Skin of body (tissue), 2 donors: ENCODE measurements around the gene INSIG1. TPM values are rescaled to one million over a fixed set of nuclear protein-coding genes. Genes with fewer than 3 reads are reported as not detected.

ENCODE experiments used
- DNase-seq: peaks from one replicate; lab custom pipeline; 2025; lab: John Stamatoyannopoulos, UW
- total RNA-seq: library from RNA; depleted of rRNA; stranded (reverse); fragments of >200 nt; gene quantifications from one replicate; pipeline ENCODE4 v1.2.3, GENCODE V29; 2014

INSIG1 gene
- total RNA-seq, 1 donor from 2014 or later = 105 TPM

DNA sequence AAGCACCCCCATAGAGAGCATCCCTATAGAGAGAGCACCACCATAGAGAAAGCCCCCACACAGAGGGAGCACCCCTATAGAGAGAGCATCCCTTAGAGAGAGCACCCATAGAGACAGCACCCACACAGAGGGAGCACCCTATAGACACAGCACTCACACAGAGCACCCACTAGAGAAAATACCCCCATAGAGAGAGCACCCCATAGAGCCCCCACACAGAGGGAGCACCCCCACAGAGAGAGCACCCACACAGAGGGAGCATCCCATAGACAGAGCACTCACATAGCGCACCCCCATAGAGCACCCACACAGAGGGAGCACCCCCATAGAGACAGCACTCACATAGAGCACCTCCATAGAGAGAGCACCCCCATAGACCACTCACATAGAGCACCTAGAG lies 48.6 kb downstream of the INSIG1 start:
- DNase-seq = no peak

DNA sequence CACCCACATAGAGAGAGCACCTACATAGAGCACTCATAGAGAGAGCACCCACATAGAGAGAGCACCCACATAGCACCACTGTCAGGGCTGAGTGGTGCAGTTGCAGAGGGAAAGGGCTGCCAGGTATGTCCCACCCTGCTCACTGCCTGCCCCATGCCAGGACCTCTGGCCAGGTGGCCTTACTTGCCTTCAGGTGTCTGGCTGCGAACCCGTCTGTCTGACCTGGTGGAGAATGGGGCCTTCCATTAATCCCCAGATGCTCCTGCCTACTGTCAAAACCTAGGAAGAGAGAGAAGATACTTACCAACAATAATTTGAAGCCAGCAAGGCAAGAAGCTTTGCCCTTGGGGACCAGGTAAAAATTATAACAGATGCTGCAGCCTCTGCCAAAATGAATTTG lies 51.1 kb downstream of the INSIG1 start:
- DNase-seq = no peak

DNA sequence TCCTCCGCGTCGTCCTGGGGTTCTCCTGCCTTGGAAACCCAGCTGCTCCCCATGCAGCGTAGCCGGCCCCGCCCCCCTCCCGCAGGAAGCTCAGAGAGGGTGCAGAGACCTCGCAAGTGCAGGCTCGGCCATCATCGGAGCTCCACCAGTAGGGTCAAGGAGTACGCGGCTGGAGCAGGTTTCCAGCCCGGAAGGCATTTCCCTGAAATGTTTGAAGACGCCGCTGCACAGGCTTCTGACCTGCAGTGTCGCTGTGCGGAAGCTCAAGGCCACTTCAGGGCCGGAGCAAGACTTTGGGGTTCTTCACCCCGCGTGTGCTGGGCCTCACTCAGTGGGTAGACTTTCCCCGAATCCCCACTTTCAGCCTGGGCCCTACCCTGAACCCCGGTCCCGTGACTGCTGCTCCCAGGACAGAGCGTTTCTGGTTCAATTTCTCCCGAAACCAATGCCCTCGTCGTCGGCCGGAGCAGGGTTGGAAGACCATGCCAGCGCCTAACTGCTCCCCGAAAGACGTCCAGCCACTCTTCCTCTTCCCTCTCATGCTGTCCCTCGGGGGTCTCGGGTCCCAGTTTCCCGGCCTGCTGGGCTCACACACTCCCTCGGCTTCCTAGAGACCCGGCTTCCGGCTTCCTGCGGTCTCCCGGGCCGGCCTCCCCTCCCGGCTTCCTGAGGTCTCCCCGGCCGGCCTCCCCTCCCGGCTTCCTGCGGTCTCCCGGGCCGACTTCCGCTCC lies 52.1 kb downstream of the INSIG1 start:
- no peak for DNase-seq

GRCh38 chr7:155351120-155351870 lies 53.6 kb downstream of the INSIG1 start:
- DNase-seq = no peak

DNA sequence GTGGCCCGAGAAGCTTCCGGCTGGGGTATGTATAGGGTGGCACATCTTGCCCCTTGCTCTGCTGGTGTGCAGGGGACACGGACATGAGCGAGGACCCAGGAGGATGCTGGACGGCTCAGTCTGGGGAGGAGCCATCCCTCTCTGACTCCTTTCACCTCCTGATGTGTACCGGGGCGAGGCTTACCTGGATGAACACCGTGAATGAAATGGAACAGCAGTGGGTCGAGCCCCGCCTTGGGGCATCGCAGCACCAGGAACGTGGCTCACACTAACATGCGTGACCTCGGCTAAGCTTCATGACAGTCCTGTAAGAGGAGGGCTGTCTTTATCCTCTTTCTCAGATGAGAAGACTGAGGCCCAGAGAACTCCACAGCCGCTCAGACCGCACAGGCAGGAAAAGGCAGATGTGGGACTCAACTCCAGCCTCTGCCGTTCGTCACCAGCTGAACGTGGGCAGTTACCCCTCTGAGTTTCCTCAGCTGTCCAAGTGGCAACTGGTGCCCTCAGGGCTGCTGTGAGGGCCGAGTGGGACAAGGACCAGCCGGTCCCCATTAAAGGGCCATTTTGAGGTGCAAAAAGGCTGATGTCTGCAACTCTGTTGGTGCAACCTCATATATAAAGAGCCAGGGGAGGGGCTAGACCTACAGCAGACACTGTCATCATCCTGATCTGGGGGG lies 54.5 kb downstream of the INSIG1 start:
- no peak for DNase-seq

GRCh38 chr7:155352753-155353115 lies 55.1 kb downstream of the INSIG1 start:
- no peak for DNase-seq

DNA sequence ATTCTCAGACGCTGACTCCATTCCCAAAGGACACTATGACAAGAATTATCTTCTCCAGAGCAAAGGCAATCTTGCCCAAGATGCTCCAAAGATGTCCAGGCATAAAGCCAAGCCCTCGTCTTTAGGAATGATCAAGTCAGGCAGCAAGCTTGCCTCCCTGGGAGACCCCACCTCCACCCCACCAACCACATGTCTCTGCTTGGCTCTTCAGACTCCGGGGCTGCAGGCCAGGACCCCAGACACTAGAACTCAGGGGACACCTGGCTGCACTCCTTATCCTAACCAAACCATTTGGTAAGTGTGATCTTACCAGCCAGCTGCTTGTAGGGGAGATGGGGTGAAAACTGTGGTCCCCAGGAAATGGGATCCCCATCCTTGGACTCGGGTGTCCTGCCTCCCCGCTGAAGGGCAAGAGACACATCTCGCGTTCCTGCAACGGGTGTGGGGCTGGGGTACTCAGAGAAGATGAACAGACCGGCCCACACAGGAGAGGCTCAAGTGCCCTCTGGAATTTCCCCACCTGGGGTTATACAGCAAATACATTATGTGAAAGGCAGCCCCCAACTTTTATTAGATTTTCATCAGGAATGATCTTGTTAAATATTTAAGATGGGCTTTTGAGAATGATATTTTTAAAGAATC lies 55.7 kb downstream of the INSIG1 start:
- DNase-seq = no peak

DNA sequence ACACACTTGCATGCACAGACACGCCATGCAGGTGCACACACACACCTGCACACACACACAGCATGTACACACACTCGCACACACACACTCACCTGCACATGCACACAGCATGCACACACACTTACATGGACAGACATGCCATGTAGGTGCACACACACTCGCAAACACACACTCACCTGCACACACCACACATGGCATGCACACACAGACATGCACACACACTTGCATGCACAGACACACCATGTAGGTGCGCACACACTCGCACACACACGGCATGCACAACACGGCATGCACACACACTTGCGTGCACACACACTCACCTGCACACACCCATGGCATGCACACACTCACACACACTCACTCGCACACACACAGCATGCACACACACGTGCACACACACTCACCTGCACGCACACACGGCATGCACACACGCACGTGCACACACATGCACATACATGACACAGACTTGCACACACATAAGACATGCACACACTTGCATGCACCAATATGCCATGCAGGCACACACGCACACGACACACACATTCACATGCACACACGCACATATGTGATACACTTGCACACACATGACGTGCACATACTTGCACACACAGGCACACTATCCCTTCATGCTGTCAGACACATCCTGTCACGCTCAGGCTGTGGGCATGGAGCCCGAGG lies 56.8 kb downstream of the INSIG1 start:
- DNase-seq = no peak

- no peak for DNase-seq
Observed at GRCh38 chr7:155355176-155355575, 57.5 kb downstream of the INSIG1 start.

GRCh38 chr7:155355745-155356144 lies 58.1 kb downstream of the INSIG1 start:
- no peak for DNase-seq

DNA sequence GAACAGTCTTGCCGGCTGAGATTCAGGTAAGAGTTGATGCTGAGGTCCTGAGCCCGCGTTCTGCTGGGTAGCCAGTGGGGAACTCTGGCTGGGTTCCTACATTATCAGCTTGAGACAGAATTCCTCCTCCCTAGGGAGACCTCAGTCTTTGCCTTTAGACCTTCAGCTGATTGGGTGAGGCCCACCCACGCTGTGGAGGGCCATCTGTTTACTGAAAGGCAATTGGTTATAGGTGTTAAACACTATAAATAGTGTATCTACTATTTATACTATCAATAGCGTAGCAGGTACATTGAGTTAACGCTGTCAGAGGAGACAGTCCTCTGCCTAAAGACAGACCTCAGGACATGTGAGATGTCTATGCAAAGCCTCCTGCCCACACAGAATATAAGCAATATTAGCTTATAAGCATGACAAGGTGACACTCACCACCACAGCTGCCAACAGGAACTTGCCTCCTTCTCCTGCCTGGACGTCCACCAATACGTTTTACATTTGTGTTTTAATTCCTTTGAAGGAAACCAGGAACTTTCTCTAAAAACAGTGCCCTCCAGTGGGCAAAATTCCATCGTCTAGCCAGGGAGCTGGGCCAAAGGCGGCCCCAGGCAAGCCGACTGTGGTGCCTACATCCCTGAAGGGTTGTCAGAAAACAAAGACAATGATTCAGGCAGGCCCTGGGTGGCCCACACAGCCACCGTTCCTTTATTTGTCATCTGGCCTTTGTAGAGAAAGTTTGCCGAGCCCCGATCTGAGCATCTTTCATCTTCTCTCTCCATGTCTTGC lies 58.8 kb downstream of the INSIG1 start:
- no peak for DNase-seq

DNA sequence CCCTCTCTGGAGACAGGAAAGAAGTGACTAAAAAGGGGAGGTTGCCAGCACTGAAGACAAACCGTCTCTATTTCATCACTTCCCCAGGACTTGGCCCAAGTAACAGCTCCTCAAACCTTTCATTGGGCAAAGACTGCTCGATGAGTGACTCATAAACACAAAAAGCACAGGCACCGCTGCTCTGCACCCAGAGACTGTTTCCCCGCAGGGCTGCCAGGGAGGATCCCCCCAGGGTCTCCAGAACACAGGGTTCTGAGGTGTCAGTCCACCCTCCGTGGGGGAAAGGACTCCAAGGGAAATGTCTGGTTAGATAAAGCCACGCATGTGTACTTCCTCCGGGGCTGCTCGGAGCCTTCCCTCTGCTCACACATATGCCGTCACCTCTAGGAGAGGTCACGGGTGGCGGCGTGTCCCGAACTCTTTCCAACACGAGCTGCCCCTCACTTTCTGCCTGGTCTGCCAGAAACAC lies 59.9 kb downstream of the INSIG1 start:
- no peak for DNase-seq

- no peak for DNase-seq
Observed at GRCh38 chr7:155358066-155358947, 60.6 kb downstream of the INSIG1 start.

DNA sequence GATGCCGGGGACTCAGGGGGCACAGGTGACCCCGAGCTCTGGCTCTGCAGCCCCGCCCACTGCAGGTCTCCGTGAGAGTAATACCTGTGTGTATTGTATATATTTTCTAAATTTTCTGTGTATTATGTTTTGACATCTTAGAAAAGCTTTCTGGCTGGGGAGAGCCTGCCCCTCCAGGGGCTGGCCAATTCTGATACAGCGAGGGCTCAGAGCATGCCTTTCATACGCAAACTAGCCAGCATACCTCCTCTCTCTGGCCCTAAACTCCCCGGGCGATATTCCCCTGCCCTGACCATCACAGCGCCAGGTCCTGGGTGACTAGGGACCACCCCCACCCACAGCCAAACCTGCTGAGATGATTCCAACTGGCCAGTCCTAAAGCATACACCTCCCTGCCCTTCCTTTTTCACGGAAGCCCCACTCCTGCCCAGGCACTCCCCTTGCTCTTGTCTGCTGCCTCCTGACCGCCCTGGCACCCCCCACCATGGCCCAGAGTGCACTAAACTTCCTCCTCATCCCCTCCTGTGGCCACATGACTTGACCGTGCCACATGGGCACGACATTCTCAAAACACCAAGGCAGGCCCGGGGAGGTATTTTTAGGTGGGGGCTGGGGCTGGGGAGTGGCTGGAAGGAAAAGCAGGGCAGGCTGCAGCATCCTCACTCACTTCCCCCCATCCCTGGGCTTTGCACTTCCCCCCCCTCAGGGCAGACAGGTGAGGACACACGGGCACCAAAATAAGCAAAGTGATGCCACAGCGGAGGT lies 61.5 kb downstream of the INSIG1 start:
- no peak for DNase-seq
